ENCODE measurements around the gene MRPL51. TPM values are rescaled to one million over a fixed set of nuclear protein-coding genes. Genes with fewer than 3 reads are reported as not detected.

MRPL51 gene
- total and polyA plus RNA-seq, 2 of the 8 experiments (the other 6 are each of a cell fraction or from before 2014, with no cell fraction given): 119 to 331 TPM

GRCh38 chr12:6538420-6539313, 45.6 kb upstream of the MRPL51 start (continued):
- TF ChIP-seq ATF2 (IDR thresholded peaks at IDR 0.05; ENCODE audit: low read length) (peak; percentile 84), HDAC6 (IDR thresholded peaks at IDR 0.05; ENCODE audit: low read depth, low read length) (no peak), EP300 (IDR thresholded peaks at IDR 0.05; ENCODE audit: borderline replicate concordance in 1 of 2, low read depth in 2 of 2, low read length in 2 of 2) (no peak), SP4 (IDR thresholded peaks at IDR 0.05; ENCODE audit: low read length) (peak; percentile 73; the same call in 1 of the 2 replicates), POLR2AphosphoS5 (IDR thresholded peaks at IDR 0.05; ENCODE audit: low read depth, low read length) (peak; percentile 96), SIN3A (conservative IDR thresholded peaks at IDR 0.05 in 1 of 2, IDR thresholded peaks at IDR 0.05 in 1 of 2; ENCODE audit: low read depth in 1 of 2, low read length in 2 of 2) (peak; percentile 25 to 44; a peak in 2 of 4 replicates), CHD2 (IDR thresholded peaks at IDR 0.05; ENCODE audit: low read length) (peak; percentile 36; the same call in 1 of the 2 replicates)

All from H1 (cell line).